OCI-LY1 (cell line): ENCODE measurements around the gene TNFRSF1B.

Source experiments
- H2AFZ ChIP-seq: fragments of 200-600 bp; sonication (generic), shearing (Covaris generic); 2 replicates; pipeline ENCODE4 v1.6.0; 2014; ENCODE audit warnings: antibody characterized with exemption, mild to moderate bottlenecking, low read length
- H3F3A ChIP-seq: fragments of 200-600 bp; sonication (generic), shearing (Covaris generic); 2 replicates; pipeline ENCODE4 v1.6.0; 2014; ENCODE audit warnings: mild to moderate bottlenecking, antibody characterized with exemption, low read length, moderate library complexity; ENCODE audit not compliant: insufficient read depth
- H3K27ac ChIP-seq: fragments of 200-600 bp; sonication (generic); 2 replicates; pipeline ENCODE4 v1.5.1; 2014; ENCODE audit warnings: low read length, mixed run types, mild to moderate bottlenecking, low read depth; ENCODE audit not compliant: poor library complexity, severe bottlenecking
- H3K27me3 ChIP-seq: fragments of 200-600 bp; sonication (generic); 2 replicates; pipeline ENCODE4 v1.6.0; 2014; ENCODE audit warnings: antibody characterized with exemption, mild to moderate bottlenecking, low read length, moderate library complexity; ENCODE audit not compliant: insufficient read depth
- H3K36me3 ChIP-seq: fragments of 200-600 bp; sonication (generic); 2 replicates; pipeline ENCODE4 v1.6.1; 2014; ENCODE audit warnings: mild to moderate bottlenecking, antibody characterized with exemption, low read length, moderate library complexity, mixed read lengths; ENCODE audit not compliant: insufficient read depth
- H3K4me1 ChIP-seq: fragments of 200-600 bp; sonication (generic); 2 replicates; pipeline ENCODE4 v1.5.1; 2014; ENCODE audit warnings: mild to moderate bottlenecking, low read length, moderate library complexity; ENCODE audit not compliant: insufficient read depth, severe bottlenecking
- H3K4me2 ChIP-seq: fragments of 200-600 bp; sonication (generic), shearing (Covaris generic); 2 replicates; pipeline ENCODE4 v1.6.1; 2014; ENCODE audit warnings: low read length
- H3K4me3 ChIP-seq: fragments of 200-600 bp; sonication (generic); 2 replicates; pipeline ENCODE4 v1.5.1; 2014; ENCODE audit warnings: low read length, low read depth, mild to moderate bottlenecking, mixed read lengths; ENCODE audit not compliant: poor library complexity, severe bottlenecking
- H3K79me2 ChIP-seq: fragments of 200-600 bp; shearing (Covaris generic); 2 replicates; pipeline ENCODE4 v1.6.1; 2016; ENCODE audit warnings: mixed run types, low read length, mixed read lengths; ENCODE audit not compliant: insufficient read depth
- H3K9ac ChIP-seq: fragments of 200-600 bp; sonication (generic), shearing (Covaris generic); 2 replicates; pipeline ENCODE4 v1.6.1; 2014; ENCODE audit warnings: mild to moderate bottlenecking, low read length, mixed read lengths
- H3K9me2 ChIP-seq: fragments of 200-600 bp; sonication (generic), shearing (Covaris generic); 2 replicates; pipeline ENCODE4 v1.6.1; 2014; ENCODE audit warnings: low read depth, mild to moderate bottlenecking, low read length, mixed read lengths
- H3K9me3 ChIP-seq: fragments of 200-600 bp; shearing (Covaris generic); 2 replicates; pipeline ENCODE4 v1.6.1; 2014; ENCODE audit warnings: low read length, mixed read lengths
- H4K20me1 ChIP-seq: fragments of 200-600 bp; sonication (generic), shearing (Covaris generic); 2 replicates; pipeline ENCODE4 v1.6.0; 2016; ENCODE audit warnings: mild to moderate bottlenecking, low read length; ENCODE audit not compliant: insufficient read depth
- EZH2 ChIP-seq: fragments of 200-600 bp; sonication (generic), shearing (Covaris generic); IDR thresholded peaks from 2 replicates; pipeline ENCODE4 v1.8.0; 2017; ENCODE audit warnings: borderline replicate concordance, mixed run types, mild to moderate bottlenecking, antibody characterized with exemption, low read length, moderate library complexity, mixed read lengths
- TF ChIP-seq, protein P1 (sequence below): fragments of 200-600 bp; sonication (generic), shearing (Covaris generic); IDR thresholded peaks from 2 replicates; pipeline ENCODE4 v1.5.1; 2017; ENCODE audit warnings: mild to moderate bottlenecking, antibody characterized with exemption, low read length, moderate library complexity, mixed read lengths

The TNFRSF1B gene

DNA sequence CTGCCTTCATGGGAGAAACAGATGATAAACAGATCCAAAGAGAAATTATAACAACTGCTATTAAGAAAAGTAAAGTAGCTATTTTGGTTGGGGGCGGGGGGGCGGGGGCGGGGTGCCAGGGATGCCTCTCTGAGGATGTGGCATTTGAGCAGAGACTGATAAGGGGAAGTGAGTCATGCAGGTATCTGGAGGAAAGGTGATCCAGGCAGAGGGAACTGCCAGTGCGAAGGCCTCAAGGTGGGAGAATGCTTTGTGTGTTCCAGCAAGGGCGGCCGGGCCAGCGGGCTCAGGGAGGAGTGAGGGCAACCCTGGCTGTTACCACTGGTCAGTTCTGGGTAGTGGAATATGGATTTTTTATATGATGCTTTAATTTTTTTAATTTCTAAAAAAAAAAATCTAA lies 7.0 kb upstream of the TNFRSF1B start:
- Histone ChIP-seq H3K36me3 (no peaks in the 10 kb centered on the region), H3K27me3 (peaks cover 8% of the 10 kb centered on the region; the same call in 1 of the 2 replicates), H4K20me1 (no peaks in the 10 kb centered on the region), H2AFZ (no peak overlapping the region), H3F3A (no peaks in the 10 kb centered on the region), H3K9ac (no peak overlapping the region), H3K4me1 (no peaks in the 10 kb centered on the region), H3K4me3 (no peak overlapping the region), H3K9me2 (no peaks in the 10 kb centered on the region), H3K79me2 (no peaks in the 10 kb centered on the region), H3K9me3 (no peaks in the 10 kb centered on the region), H3K4me2 (no peak overlapping the region), H3K27ac (no peak overlapping the region)
- TF ChIP-seq, protein P1, sequence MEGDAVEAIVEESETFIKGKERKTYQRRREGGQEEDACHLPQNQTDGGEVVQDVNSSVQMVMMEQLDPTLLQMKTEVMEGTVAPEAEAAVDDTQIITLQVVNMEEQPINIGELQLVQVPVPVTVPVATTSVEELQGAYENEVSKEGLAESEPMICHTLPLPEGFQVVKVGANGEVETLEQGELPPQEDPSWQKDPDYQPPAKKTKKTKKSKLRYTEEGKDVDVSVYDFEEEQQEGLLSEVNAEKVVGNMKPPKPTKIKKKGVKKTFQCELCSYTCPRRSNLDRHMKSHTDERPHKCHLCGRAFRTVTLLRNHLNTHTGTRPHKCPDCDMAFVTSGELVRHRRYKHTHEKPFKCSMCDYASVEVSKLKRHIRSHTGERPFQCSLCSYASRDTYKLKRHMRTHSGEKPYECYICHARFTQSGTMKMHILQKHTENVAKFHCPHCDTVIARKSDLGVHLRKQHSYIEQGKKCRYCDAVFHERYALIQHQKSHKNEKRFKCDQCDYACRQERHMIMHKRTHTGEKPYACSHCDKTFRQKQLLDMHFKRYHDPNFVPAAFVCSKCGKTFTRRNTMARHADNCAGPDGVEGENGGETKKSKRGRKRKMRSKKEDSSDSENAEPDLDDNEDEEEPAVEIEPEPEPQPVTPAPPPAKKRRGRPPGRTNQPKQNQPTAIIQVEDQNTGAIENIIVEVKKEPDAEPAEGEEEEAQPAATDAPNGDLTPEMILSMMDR: no peak
- no peak for TF ChIP-seq EZH2

DNA sequence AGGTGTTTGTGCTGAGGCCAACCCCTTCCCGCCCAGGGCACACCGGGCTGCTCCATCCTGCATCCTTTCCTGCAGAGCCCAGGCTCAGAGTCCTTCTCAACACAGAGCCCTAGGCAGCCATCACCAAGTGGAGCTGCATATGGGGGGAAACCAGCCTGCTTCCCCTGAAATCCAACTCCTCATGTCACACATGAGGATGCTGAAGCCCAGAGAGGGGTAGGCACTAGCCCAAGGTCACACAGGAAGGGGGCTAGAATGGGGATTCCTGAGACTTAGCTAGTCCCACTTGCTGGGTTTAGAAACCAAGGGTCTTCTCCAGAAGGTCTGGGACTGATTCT lies 5.5 kb upstream of the TNFRSF1B start:
- Histone ChIP-seq H3K9me2 (no peaks in the 10 kb centered on the region), H3K4me3 (no peak overlapping the region), H3K36me3 (no peaks in the 10 kb centered on the region), H3K9me3 (no peaks in the 10 kb centered on the region), H3F3A (no peaks in the 10 kb centered on the region), H3K4me2 (no peak overlapping the region), H4K20me1 (no peaks in the 10 kb centered on the region), H3K27me3 (peaks cover 8% of the 10 kb centered on the region; the same call in 1 of the 2 replicates), H2AFZ (no peak overlapping the region), H3K9ac (no peak overlapping the region), H3K27ac (no peak overlapping the region), H3K4me1 (no peaks in the 10 kb centered on the region), H3K79me2 (no peaks in the 10 kb centered on the region)
- TF ChIP-seq, protein P1: no peak
- no peak for TF ChIP-seq EZH2

DNA sequence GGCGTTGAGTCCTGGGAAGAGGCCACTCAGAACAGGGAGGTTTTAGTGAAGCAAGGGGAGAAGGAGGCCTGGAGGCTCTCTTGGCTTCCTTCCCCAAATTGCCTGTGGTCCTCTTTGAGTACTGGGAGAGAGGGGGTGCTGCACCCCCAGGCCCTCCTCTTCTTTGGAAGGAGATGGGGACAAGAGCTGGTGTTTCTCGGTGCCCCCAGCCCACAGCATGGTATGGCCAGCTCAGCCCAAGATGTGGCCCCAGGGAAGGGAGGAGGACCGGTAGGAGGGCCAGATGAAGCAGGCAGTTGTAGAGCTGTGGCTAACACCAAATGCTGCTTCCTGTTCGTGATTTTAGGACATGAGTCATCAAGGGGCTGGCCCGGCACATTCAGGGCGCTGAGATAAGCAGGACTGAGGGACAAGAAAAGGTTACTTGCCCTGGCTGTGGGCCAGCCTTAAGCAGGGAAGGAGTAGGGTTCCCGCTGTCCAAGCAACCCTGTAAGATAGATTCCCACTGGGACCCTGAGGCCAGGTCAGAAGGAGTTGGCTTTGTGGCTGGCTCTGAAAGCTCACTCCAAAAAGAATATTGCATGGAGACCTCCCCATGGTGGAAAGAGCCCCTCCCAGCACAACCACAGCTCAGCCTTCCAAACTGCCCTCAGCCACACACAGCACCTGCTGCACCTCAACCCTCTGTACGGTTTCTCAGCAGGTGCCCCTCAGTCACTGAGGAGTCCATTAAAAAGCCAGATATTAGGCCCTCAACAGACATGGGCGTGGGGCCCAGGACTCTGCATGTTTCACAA lies 4.9 kb upstream of the TNFRSF1B start:
- Histone ChIP-seq H3F3A (no peaks in the 10 kb centered on the region), H3K4me3 (no peak overlapping the region), H3K9me3 (no peaks in the 10 kb centered on the region), H3K27ac (no peak overlapping the region), H3K79me2 (no peaks in the 10 kb centered on the region), H2AFZ (no peak overlapping the region), H3K9ac (no peak overlapping the region), H4K20me1 (no peaks in the 10 kb centered on the region), H3K36me3 (no peaks in the 10 kb centered on the region), H3K27me3 (peaks cover 8% of the 10 kb centered on the region; the same call in 1 of the 2 replicates), H3K9me2 (no peaks in the 10 kb centered on the region), H3K4me2 (no peak overlapping the region), H3K4me1 (no peaks in the 10 kb centered on the region)
- TF ChIP-seq, protein P1: no peak
- TF ChIP-seq EZH2: no peak
